OCI-M2 (cell line): ENCODE results near the gene ISYNA1.

ENCODE experiments used
- DNase-seq: peaks from one replicate; lab custom pipeline; 2025; ENCODE audit not compliant: unreplicated experiment; lab: John Stamatoyannopoulos, UW

The ISYNA1 gene

DNA sequence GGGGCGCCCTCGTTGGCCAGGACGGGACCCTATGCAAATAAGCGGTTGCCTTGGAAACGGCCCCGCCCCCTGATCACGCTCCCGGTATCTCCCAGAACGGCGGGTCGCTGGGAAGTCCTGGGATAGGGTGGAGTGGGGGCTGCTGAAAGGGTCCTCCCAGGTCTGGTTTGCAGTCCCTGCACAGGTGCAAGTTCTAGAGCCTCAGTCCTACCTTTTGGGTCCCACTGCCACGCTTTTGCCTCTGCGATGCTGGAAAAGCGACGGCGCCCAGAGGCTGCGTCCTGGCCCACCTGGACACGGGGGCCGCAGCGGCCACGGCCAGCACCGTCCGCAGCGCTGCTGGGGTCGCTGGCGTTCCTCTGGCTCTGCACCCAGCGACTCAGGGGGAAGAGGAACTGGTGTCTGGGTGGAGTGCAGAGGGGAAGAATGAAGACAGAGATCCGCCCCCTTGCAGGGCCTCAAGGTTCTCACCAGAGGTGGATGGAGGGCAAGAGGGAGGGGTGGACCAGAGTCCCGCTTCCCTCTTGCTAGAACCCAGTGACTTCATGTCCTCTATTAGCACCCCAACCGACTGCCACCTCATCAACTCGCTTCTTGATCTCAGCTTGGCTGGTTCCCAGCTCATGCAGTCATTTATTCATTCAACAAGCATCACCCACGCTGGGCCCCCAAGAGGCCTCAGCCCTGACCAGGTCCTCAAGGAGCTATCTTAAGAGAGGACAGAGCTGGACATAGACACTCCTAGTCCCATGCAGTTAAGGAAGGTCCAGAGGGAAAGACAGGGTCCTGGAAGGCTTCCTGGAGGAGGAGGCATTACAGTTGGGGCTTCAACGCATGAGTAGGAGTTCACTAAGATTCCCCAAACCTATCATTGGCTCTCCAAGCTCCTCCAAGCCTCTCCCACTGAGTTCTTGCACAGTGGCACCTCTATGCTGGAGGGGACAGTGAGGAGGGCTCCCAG is 40.4 kb downstream of the ISYNA1 start, which contains the start of gene LRRC25:
Gene LRRC25 (minus strand): TSS at position 381 of the 961 bp plus-strand sequence. CDS start 659 bp downstream, outside the sequence.
- DNase-seq: no peak

DNA sequence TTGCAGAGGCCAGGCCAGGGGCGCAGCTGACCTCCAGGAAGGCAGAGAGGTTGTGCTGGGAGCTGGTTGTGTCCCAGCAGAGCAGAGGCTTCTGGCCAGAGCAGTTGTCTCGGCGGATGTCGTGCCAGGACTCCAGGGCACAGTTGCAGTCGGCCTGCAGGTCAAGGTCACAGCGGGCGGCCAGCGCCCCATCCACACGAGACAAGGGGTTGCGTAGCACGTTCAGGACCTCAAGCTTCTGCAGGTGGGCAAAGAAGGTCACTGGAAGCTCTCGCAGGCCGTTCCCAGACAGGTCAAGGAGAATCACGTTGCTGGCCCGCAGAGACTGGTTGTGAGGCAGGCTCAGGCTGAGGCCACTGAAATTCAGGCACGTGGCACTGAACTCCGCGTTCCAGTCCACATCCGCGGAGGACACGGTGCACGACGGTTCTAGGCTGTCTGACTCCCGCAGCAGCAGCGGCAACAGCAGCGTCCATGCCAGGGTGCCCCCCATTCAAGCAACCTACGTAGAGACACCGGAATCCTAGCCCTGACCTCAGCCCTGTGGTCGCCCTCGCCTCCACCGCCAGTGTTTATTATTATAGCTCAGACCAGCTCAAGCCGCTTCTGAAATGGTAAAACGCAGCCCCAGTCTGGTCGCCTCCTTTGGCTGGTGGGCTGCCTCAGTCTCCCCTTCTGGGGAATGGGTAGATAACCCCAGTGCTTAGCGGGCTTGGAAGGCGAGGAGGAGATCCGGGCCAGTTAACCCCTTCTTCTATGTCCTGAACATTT is 41.3 kb downstream of the ISYNA1 start:
- DNase-seq: no peak

GRCh38 chr19:18393836-18394235 is 44.1 kb downstream of the ISYNA1 start:
- DNase-seq: no peak

- DNase-seq: no peak
These were observed 45.0 kb downstream of the ISYNA1 start for GRCh38 chr19:18392926-18393325.

DNA sequence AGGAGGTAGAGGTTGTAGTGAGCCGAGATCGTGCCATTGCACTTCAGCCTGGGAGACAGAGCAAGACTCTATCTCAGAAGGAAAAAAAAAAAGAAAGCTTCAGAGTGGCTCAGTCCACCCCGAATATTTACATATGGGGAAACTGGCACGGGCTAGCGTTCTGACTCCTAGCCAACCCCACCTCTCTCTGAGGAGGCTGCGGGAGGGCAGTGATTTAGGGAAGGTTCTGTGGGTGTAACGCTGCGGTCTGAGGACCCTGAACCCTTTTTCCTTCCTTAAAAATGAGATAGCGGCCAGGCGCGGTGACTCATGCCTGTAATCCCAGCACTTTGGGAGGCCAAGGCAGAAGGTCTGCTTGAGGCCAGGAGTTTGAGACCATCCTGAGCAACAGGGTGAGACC is 45.5 kb downstream of the ISYNA1 start:
- DNase-seq: no peak

- no peak for DNase-seq
These were observed 46.3 kb downstream of the ISYNA1 start for GRCh38 chr19:18391509-18392075.

GRCh38 chr19:18390065-18390907 is 47.6 kb downstream of the ISYNA1 start:
- DNase-seq: no peak

- DNase-seq: no peak
These were observed 48.2 kb downstream of the ISYNA1 start for GRCh38 chr19:18389726-18390064.

DNA sequence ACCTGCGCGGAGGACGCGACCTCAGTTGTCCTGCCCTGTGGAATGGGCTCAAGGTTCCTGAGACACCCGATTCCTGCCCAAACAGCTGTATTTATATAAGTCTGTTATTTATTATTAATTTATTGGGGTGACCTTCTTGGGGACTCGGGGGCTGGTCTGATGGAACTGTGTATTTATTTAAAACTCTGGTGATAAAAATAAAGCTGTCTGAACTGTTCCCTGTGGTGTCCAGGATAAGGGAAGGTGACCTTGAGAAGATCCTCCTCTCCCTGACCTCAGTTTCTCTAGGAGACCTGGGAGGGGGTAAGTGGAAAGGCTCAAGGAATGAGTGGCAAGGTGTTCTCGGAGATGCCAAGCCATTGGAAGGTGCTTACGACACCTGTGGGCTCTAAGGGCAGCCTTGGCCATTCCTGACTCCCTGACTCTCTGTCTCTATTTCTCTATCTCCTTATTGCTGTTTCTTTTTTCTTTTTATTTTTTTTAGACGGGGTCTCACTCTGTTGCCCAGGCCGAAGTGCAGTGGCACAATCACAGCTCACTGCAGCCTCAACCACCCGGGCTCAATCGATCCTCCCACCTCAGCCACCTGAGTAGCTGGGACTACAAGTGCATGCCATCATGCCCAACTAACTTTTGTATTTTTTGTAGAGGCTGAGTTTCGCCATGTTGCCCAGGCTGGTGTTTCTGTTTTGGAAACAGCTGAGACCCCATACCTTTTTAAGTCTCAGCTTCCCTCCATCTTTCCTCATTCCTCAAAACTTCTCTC is 48.8 kb downstream of the ISYNA1 start:
- no peak for DNase-seq

- no peak for DNase-seq
These were observed 49.6 kb downstream of the ISYNA1 start for GRCh38 chr19:18388100-18388959.

DNA sequence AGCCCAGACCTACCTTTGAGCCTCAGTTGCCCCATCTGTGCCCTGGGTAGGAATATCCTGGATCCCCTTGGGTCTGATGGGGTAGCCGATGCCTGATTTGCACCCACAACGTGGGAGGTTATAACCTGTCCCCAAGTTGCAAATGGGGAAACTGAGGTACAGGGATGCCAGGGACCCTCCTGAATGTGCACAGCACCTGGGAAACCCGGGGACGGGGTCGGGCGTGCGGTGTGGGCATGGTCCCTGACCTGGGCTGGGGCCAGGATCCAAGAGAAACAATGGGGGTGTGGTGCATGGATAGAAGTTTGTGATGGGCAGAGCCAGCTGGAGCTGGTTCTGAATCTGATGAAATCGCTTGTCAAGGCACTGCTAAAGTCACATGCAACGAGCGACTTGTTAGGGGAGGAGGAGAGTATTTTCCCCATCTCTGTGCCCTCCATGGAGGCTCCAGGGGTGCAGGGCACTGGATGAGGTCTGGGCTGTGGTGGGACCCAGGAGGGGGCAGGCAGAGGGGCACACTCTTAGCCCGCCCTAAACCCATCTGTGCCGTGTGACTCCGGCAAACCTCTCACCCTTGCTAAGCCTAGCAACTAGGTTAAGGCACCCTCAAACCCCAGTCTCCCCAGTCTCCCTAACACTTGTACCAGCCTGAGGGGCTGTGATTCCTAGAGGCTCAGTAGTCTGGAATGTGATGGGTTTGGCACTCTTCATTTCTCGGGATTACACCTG is 51.2 kb downstream of the ISYNA1 start:
- DNase-seq: no peak

- no peak for DNase-seq
These were observed 52.0 kb downstream of the ISYNA1 start, which contains the start of gene GDF15 for GRCh38 chr19:18385675-18386542. Gene GDF15 (plus strand): TSS chr19:18386158. CDS start chr19:18386190, 32 bp downstream.

GRCh38 chr19:18385359-18385674 is 52.6 kb downstream of the ISYNA1 start:
- no peak for DNase-seq

DNA sequence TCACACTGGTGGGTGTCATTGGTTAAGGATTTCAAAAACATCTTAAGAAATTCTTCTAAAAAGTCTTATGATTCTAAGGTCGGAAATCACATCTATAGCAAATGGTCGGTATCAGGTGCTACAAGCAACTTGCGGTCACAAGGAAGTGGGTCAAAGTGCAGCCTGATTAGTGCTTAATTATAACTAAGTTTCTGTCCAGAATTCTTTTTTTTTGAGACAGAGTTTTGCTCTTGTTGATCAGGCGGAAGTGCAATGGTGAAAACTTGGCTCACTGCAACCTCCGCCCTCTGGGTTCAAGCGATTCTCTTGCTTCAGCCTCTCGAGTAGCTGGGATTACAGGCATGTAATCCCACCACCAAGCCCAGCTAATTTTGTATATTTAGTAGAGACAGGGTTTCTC is 53.2 kb downstream of the ISYNA1 start:
- DNase-seq: no peak
